GM19438 (cell line): ENCODE results near the gene ACTL7A.
"Not testable (repeated sequence)": the region's sequence is repeated elsewhere in the genome, so short reads cannot be mapped to it uniquely, and the experiment has no call there.

Source experiments
- ATAC-seq: cut with Tn5 transposase; IDR thresholded peaks from one replicate; pipeline ENCODE4 v1.9.1; 2021; ENCODE audit warnings: low read depth; ENCODE audit not compliant: unreplicated experiment

The ACTL7A gene

GRCh38 chr9:108845947-108846346, 16.1 kb upstream of the ACTL7A start:
- no peak for ATAC-seq

DNA sequence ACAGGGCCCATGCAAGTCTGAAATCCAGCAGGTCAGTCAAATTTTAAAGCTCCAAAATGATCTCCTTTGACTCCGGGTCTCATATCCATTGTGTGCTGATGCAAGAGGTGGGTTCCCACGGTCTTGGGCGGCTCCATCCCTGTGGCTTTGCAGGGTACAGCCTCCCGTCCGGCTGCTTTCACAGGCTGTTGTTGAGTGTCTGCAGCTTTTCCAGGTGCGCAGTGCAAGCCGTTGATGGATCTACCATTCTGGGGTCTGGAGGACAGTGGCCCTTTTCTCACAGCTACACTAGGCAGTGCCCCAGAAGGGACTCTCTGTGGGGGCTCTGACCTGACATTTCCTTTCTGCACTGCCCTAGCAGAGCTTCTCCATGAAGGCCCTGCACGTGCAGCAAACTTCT, 13.8 kb upstream of the ACTL7A start:
- not testable (repeated sequence) for ATAC-seq

- ATAC-seq = no peak
Measured at GRCh38 chr9:108850293-108850897, 11.7 kb upstream of the ACTL7A start.

- no peak for ATAC-seq
Measured at GRCh38 chr9:108851138-108851537, 10.9 kb upstream of the ACTL7A start.

- ATAC-seq = no peak
Measured at GRCh38 chr9:108852079-108852478, 10.0 kb upstream of the ACTL7A start.

DNA sequence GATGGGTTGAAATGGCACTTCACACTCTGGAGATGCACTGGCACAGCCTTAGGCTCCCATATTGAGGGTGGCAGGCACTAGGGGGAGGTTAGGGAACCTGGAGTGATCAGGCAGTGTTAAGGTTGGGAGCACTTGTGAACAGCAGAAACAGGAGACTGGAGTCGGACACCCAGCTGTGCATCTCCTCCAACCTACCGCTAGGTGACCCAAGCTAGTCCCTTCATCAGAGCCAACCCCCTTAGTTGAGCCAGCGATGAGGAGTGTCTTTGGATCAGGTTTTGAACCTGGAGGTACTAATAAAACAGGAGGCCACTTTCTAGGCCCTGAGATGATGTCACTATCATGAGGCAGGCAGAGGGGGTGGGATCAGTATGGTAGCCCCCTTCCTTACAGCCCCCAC, 8.0 kb upstream of the ACTL7A start:
- no peak for ATAC-seq

DNA sequence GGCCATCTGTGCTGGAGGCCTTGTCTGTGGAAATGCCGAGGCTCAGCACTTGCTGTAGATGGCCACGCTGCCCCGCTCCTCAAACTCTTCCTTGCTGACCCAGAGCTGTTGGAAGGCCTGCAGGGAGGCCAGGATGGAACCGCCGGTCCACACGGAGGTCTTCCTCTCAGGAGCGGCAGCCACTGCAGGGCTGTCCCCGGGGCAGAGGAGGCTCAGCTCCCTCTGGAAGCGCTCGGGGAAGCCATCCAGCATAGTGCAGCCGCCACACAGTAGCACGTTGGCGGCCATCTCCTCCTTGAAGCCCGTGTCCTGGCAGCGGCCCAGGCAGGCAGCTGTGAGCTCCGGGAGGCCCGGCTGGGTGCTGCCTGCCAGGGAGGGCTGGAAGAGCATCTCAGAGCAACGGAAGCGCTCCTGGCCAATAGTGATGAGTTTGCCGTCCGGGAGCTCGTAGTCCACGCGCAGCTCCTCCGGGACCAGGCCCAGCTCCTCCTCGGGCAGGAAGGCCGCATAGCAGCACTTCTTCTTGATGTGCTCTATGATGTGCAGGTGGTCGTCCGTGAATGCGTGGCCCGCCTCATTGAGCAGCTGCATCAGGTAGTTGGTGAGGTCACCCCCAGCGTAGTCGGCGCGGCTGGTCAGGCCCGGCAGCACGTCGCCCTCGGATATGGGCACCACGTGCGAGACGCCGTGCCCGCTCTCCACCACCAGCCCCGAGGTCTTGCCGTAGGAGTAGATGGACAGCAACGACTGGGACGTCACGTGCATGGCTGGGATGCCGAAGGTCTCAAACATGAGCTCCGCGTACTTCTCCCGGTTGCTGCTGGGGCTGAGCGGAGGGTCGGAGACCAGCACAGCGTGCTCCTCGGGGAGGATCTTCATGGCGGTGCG, 7.2 kb upstream of the ACTL7A start:
- ATAC-seq = no peak

GRCh38 chr9:108855529-108855886, 6.6 kb upstream of the ACTL7A start:
- ATAC-seq = no peak

- ATAC-seq = no peak
Measured at GRCh38 chr9:108855888-108856287, 6.2 kb upstream of the ACTL7A start, which contains the start of gene ACTL7B. ACTL7B (minus strand) TSS chr9:108855986; CDS start chr9:108855930, 56 bp downstream.

GRCh38 chr9:108857572-108857971, 4.5 kb upstream of the ACTL7A start:
- ATAC-seq = no peak

DNA sequence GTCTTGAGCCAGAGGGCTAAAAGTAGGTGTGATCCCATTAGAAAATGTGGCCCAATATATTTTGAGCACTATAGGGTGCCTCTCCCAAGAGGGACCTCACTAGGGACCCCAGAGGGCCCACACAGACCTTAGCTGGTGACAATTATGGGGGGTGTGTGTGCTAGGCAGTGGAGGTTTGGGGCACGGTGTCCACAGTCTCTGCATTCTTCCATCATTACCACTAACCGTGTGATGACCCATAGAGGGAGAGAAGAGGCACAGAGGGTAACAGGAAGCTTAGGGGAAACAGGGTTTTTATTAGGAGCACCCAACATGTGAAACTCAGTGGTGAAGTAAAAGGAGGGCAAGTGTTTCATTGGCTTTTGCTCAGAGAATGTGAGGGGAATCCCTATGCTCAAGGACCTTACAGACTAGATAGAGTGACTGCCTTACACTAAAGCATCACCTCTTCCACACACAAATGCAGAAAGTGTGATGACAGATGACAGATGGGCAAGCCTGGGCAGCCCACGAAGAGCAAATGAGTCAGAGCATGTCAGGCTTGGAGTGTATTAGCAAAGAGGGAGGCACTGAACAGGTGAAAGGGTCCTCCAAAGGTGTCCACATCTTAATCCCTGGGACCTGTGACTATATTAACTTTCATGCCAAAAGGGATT, 2.5 kb upstream of the ACTL7A start:
- ATAC-seq = no peak

- no peak for ATAC-seq
Measured at GRCh38 chr9:108860354-108860753, 1.7 kb upstream of the ACTL7A start.

DNA sequence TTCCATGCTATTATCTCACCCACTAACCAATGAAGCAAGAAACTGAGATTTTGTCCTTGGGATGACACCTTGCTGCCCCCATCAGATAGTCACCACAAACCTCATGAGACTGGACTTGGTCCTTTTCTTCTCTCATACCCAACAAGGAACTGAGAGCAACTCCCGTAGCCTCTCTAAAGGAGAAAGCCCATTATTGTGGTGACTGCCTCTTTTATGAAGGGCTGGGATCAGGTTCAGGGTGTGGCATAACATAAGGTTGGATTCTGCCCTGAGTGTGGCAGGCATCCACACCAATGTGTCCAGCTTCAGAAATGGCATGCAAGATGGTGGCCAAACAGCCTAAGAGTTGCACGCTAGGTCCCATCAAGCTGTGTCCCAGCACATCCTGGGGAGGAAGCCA, 1.3 kb upstream of the ACTL7A start:
- ATAC-seq = no peak

DNA sequence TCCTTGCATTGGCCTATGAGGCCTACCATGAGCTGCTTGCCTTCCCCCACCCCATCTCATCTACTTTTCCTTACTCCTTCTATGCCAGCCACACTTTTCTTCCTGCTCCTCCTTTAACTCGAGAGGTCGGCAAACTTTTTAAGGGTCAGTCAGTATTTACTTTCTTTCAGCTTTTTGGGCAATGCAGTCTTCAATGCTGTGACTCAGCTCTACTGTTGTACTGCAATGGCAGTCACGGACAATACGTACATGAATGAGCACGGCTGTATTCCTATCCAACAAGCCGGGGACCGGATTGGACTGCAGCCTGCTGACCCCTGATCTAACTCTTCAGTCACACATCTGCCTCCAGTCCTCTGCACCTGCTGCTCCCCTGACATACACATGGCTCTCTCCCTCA, 602 bp upstream of the ACTL7A start:
- ATAC-seq = no peak

- ATAC-seq = no peak
Measured at GRCh38 chr9:108863891-108864290, 1.8 kb downstream of the ACTL7A start.

GRCh38 chr9:108864446-108864845, 2.4 kb downstream of the ACTL7A start:
- ATAC-seq = no peak

- no peak for ATAC-seq
Measured at GRCh38 chr9:108865037-108865436, 3.0 kb downstream of the ACTL7A start.

DNA sequence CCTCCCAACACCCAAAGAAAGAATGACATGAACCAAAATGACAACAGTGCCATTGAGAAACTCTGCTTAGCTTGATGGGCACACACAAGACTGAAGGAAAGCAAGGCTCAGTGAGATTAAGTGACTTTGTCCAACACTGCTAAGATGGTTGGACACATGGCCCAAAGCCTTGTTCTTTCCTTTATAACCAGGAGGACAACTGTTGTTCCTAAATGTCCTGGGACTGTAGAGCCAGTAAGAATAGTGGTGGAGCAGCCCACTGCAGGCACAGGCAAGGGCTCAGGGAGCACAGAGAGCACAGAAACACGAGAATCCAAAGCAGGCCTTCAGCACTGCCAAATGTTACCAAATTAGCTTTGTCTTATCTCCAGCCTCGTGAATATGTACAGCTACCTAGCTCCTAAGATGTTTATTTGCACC, 3.9 kb downstream of the ACTL7A start:
- ATAC-seq = no peak

- no peak for ATAC-seq
Measured at GRCh38 chr9:108867116-108867515, 5.0 kb downstream of the ACTL7A start.

DNA sequence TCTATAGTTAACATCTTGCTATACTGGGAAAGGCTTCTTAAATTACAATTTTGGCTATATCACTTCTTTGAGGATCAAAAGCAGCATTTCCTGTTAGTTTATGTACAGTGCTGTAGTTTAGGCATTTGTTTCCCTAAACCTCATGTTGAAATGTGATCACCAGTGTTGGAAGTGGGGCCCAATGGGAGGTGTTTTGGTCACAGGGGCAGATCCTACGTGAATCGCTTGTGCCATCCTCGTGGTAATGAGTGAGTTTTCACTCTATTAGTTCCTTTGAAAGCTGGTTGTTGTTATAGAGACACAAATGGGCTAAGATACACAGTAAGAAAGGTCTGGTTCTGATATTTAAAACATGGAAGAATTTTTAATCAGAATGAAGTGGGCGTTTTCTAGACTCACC, 5.8 kb downstream of the ACTL7A start:
- no peak for ATAC-seq

DNA sequence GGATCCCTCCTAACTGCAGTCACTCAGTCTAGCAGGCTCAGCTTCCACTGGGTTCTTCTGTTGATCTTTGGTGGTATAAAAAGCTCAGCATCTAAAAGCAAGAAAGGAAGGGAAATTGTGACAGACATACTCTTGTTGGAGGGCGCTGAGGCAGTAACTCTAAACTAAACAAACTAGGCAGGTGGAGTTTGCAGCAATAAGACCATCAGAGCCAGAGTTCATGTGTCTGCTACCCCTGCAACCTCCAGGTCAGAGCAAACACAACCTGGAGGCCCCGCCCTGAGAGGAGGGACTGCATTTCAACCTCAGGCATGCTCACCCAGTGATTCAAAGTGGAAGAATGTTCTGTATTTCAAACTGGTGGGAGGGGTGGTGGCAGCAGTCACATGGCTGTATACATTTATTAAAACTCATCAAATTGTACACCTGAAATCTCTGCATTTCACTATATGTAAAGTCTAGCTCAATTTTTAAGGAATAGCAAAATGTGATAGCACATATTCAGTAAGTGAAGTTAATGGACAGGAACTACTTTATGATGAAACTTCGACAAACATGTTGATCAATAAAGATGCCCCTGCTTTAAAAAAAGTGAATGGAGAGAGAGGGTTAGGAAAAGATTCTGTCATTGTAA, 7.1 kb downstream of the ACTL7A start:
- ATAC-seq = no peak
